ENCODE data around the gene SH3BP2. TPM values are rescaled to one million over a fixed set of nuclear protein-coding genes. Genes with fewer than 3 reads are reported as not detected.
A peak's percentile ranks its signal among the peaks of the same experiment; 100 is the strongest.

Gene SH3BP2
- total RNA-seq, 1 donor from 2014 or later: 70.8 TPM

GRCh38 chr4:2886161-2886560 is 93.3 kb downstream of the SH3BP2 start:
- Mint-ChIP-seq H3K27me3 (no peaks in the 10 kb centered on the region), H3K4me3 (ENCODE audit: low read depth) (no peak overlapping the region), H3K9me3 (ENCODE audit: low read depth) (no peaks in the 10 kb centered on the region), H3K36me3 (ENCODE audit: insufficient read depth) (peaks cover 24% of the 10 kb centered on the region), H3K4me1 (ENCODE audit: low read depth) (peaks cover 10% of the 10 kb centered on the region), H3K27ac (no peak overlapping the region)
- TF ChIP-seq CTCF (IDR thresholded peaks at IDR 0.05; ENCODE audit: unreplicated experiment): no peak
- DNase-seq (ENCODE audit: low spot score, unreplicated experiment): no peak

- DNase-seq (ENCODE audit: low spot score, unreplicated experiment): no peak
- Mint-ChIP-seq H3K4me1 (ENCODE audit: low read depth) (peaks cover 10% of the 10 kb centered on the region), H3K9me3 (ENCODE audit: low read depth) (no peaks in the 10 kb centered on the region), H3K27me3 (no peaks in the 10 kb centered on the region), H3K27ac (no peak overlapping the region), H3K36me3 (ENCODE audit: insufficient read depth) (peaks cover 22% of the 10 kb centered on the region), H3K4me3 (ENCODE audit: low read depth) (no peak overlapping the region)
- no peak for TF ChIP-seq CTCF (IDR thresholded peaks at IDR 0.05; ENCODE audit: unreplicated experiment)
These were observed 93.7 kb downstream of the SH3BP2 start for GRCh38 chr4:2886622-2887021.

GRCh38 chr4:2887343-2887742 is 94.5 kb downstream of the SH3BP2 start:
- H3K4me1 Mint-ChIP-seq (ENCODE audit: low read depth): peaks cover 10% of the 10 kb centered on the region
- no peaks in the 10 kb centered on the region for H3K9me3 Mint-ChIP-seq (ENCODE audit: low read depth)
- H3K36me3 Mint-ChIP-seq (ENCODE audit: insufficient read depth): peaks cover 24% of the 10 kb centered on the region
- H3K27me3 Mint-ChIP-seq: no peaks in the 10 kb centered on the region
- no peak for TF ChIP-seq CTCF (IDR thresholded peaks at IDR 0.05; ENCODE audit: unreplicated experiment)
- H3K27ac Mint-ChIP-seq: peak overlapping the region; percentile 73
- no peak overlapping the region for H3K4me3 Mint-ChIP-seq (ENCODE audit: low read depth)
- no peak for DNase-seq (ENCODE audit: low spot score, unreplicated experiment)

GRCh38 chr4:2888886-2889285 is 96.0 kb downstream of the SH3BP2 start:
- DNase-seq (ENCODE audit: low spot score, unreplicated experiment): no peak
- peaks cover 21% of the 10 kb centered on the region for H3K36me3 Mint-ChIP-seq (ENCODE audit: insufficient read depth)
- no peaks in the 10 kb centered on the region for H3K9me3 Mint-ChIP-seq (ENCODE audit: low read depth)
- no peaks in the 10 kb centered on the region for H3K27me3 Mint-ChIP-seq
- no peak overlapping the region for H3K4me3 Mint-ChIP-seq (ENCODE audit: low read depth)
- no peak overlapping the region for H3K27ac Mint-ChIP-seq
- H3K4me1 Mint-ChIP-seq (ENCODE audit: low read depth): peaks cover 10% of the 10 kb centered on the region
- TF ChIP-seq CTCF (IDR thresholded peaks at IDR 0.05; ENCODE audit: unreplicated experiment): no peak

Other genes starting within 250 kb of the SH3BP2 start
- 21.2 and 26.3 TPM in 2 replicates for gene TNIP2, start 36.7 kb upstream of the SH3BP2 start, total RNA-seq
- gene ADD1, start 50.8 kb downstream of the SH3BP2 start, total RNA-seq: 249 and 271 TPM in 2 replicates
- gene NOP14, start 170.3 kb downstream of the SH3BP2 start, total RNA-seq: 31.5 and 33.4 TPM in 2 replicates
- 14.9 and 16.2 TPM in 2 replicates for gene GRK4, start 170.5 kb downstream of the SH3BP2 start, total RNA-seq

All from progenitor cell of endocrine pancreas (in vitro differentiated cells).